Type B pancreatic cell (in vitro differentiated cells): Measurements from ENCODE around the gene RAB3C. TPM values are rescaled to one million over a fixed set of nuclear protein-coding genes. Genes with fewer than 3 reads are reported as not detected.

ENCODE experiments used
- DNase-seq: peaks from one replicate; pipeline ENCODE4 v3.0.0; 2021; ENCODE audit warnings: mixed read lengths; ENCODE audit not compliant: unreplicated experiment; ENCODE audit errors: extremely low spot score
- H3K27ac Mint-ChIP-seq: 2 replicates; pipeline ENCODE4 v1.8.0; 2021; ENCODE audit warnings: mild to moderate bottlenecking, mixed read lengths
- H3K27me3 Mint-ChIP-seq: 2 replicates; pipeline ENCODE4 v1.8.0; 2021; ENCODE audit warnings: mixed read lengths
- H3K36me3 Mint-ChIP-seq: 2 replicates; pipeline ENCODE4 v1.8.0; 2021; ENCODE audit warnings: mixed read lengths
- H3K4me1 Mint-ChIP-seq: one replicate; pipeline ENCODE4 v1.8.0; 2021; ENCODE audit warnings: mixed read lengths; ENCODE audit not compliant: unreplicated experiment
- H3K4me3 Mint-ChIP-seq: 2 replicates; pipeline ENCODE4 v1.8.0; 2021; ENCODE audit warnings: mild to moderate bottlenecking, mixed read lengths
- H3K9me3 Mint-ChIP-seq: 2 replicates; pipeline ENCODE4 v1.8.0; 2021; ENCODE audit warnings: mixed read lengths
- total RNA-seq: library from RNA; stranded (reverse); gene quantifications from 2 replicates; pipeline ENCODE4 v1.2.1, GENCODE V29; 2021; ENCODE audit warnings: low replicate concordance
- TF ChIP-seq, protein P1 (sequence below): fragments of 200-600 bp; sonication (generic); conservative IDR thresholded peaks from 2 replicates; pipeline ENCODE4 v1.5.0; 2021; ENCODE audit warnings: antibody characterized with exemption, mild to moderate bottlenecking

The RAB3C gene
- total RNA-seq, 1 donor from 2014 or later, result 10.1 TPM

GRCh38 chr5:58794875-58795274, 212.0 kb downstream of the RAB3C start:
- H3K4me3 Mint-ChIP-seq, result no peak overlapping the region
- TF ChIP-seq, protein P1, sequence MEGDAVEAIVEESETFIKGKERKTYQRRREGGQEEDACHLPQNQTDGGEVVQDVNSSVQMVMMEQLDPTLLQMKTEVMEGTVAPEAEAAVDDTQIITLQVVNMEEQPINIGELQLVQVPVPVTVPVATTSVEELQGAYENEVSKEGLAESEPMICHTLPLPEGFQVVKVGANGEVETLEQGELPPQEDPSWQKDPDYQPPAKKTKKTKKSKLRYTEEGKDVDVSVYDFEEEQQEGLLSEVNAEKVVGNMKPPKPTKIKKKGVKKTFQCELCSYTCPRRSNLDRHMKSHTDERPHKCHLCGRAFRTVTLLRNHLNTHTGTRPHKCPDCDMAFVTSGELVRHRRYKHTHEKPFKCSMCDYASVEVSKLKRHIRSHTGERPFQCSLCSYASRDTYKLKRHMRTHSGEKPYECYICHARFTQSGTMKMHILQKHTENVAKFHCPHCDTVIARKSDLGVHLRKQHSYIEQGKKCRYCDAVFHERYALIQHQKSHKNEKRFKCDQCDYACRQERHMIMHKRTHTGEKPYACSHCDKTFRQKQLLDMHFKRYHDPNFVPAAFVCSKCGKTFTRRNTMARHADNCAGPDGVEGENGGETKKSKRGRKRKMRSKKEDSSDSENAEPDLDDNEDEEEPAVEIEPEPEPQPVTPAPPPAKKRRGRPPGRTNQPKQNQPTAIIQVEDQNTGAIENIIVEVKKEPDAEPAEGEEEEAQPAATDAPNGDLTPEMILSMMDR, result no peak
- DNase-seq, result no peak
- no peak overlapping the region for H3K27ac Mint-ChIP-seq
- H3K27me3 Mint-ChIP-seq, result no peaks in the 10 kb centered on the region
- H3K9me3 Mint-ChIP-seq, result no peaks in the 10 kb centered on the region
- H3K36me3 Mint-ChIP-seq, result no peaks in the 10 kb centered on the region
- H3K4me1 Mint-ChIP-seq, result peaks cover 8% of the 10 kb centered on the region

DNA sequence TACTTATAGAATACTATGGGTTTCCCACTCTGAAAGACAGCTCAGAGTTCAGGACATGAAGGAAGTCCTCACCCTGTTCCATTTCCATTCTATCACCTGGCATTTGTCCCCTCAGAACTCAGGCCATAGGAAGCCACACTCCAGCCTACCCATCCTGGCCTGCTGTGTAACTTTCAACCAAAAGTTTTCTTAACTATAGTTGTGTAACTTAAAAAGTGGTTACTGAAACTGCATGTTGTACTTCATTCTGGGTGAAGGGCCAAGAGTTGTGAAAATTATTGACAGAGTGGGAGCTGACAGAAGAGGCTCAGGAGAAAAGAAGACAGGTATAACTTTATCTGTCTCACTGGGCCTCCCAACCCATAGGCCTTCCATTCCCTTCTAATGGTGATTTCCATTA, 212.5 kb downstream of the RAB3C start:
- TF ChIP-seq, protein P1, result no peak
- Mint-ChIP-seq H3K4me3 (no peak overlapping the region), H3K4me1 (peaks cover 12% of the 10 kb centered on the region), H3K27me3 (no peaks in the 10 kb centered on the region), H3K27ac (peak overlapping the region; percentile 18), H3K9me3 (no peaks in the 10 kb centered on the region), H3K36me3 (no peaks in the 10 kb centered on the region)
- DNase-seq, result no peak

DNA sequence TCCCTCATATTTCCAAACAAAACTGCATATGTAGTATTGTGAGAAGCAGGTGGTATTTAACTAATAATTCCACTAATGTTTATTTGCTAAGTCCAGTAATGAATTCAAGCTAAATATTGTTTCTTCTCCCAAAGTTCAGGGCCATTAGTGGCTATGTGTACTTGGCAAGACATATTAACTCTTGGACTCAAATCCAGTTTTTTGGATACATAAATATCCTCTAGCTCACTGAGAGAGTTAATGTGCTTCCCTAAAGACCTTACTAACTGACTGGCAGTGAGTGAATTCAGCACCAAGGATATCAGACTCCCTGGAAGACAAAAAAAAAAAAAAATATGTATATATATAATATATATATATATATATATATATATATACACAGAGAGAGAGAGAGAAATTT, 214.1 kb downstream of the RAB3C start:
- H3K27me3 Mint-ChIP-seq, result no peaks in the 10 kb centered on the region
- no peak for DNase-seq
- H3K4me3 Mint-ChIP-seq, result no peak overlapping the region
- H3K36me3 Mint-ChIP-seq, result no peaks in the 10 kb centered on the region
- H3K9me3 Mint-ChIP-seq, result no peaks in the 10 kb centered on the region
- H3K27ac Mint-ChIP-seq, result no peak overlapping the region
- peaks cover 16% of the 10 kb centered on the region for H3K4me1 Mint-ChIP-seq
- TF ChIP-seq, protein P1, result no peak

GRCh38 chr5:58800356-58800755, 217.5 kb downstream of the RAB3C start:
- DNase-seq, result no peak
- no peaks in the 10 kb centered on the region for H3K36me3 Mint-ChIP-seq
- TF ChIP-seq, protein P1, result no peak
- H3K9me3 Mint-ChIP-seq, result no peaks in the 10 kb centered on the region
- H3K27ac Mint-ChIP-seq, result no peak overlapping the region
- no peaks in the 10 kb centered on the region for H3K27me3 Mint-ChIP-seq
- H3K4me1 Mint-ChIP-seq, result peaks cover 13% of the 10 kb centered on the region
- H3K4me3 Mint-ChIP-seq, result no peak overlapping the region

DNA sequence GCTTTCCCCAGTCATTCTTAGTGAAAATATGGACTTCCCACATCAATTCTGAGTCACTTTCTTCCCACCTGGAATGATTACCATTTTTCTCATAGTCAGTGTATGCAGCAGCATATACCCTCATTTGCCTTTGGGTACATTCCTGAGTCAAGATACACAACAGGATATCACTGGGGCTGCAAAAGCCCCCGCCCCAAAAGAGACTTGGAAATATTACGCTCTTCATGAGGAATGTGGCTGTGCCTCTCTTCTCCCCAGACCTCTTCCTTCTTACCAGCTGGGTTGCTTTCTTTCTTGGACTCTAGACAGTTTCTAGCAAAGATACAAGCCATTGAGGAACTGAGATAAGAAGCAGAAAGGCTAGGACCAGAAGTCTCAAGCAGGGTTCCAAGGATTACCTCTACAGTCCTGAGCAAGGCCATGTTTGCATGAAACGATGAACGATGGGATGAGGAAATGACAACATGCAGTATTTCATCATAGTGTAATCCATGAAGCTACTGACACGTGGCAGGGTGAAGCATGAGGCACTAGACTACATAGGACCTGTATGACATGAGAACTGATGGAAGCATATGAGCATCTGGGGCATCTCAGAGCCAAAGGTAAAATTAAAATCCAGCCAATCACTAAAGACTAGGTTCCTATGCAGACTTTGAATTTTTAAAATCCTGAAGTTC, 218.1 kb downstream of the RAB3C start:
- H3K9me3 Mint-ChIP-seq, result no peaks in the 10 kb centered on the region
- H3K4me1 Mint-ChIP-seq, result peaks cover 13% of the 10 kb centered on the region
- H3K27ac Mint-ChIP-seq, result no peak overlapping the region
- no peaks in the 10 kb centered on the region for H3K36me3 Mint-ChIP-seq
- no peak overlapping the region for H3K4me3 Mint-ChIP-seq
- TF ChIP-seq, protein P1, result no peak
- no peak for DNase-seq
- no peaks in the 10 kb centered on the region for H3K27me3 Mint-ChIP-seq
